GM21529 (cell line): ENCODE measurements around the gene PRKCQ.
"Not testable (repeated sequence)": the region's sequence is repeated elsewhere in the genome, so short reads cannot be mapped to it uniquely, and the experiment has no call there.

Experiments
- ATAC-seq: cut with Tn5 transposase; IDR thresholded peaks from one replicate; pipeline ENCODE4 v1.9.1; 2021; ENCODE audit not compliant: unreplicated experiment

The PRKCQ gene

DNA sequence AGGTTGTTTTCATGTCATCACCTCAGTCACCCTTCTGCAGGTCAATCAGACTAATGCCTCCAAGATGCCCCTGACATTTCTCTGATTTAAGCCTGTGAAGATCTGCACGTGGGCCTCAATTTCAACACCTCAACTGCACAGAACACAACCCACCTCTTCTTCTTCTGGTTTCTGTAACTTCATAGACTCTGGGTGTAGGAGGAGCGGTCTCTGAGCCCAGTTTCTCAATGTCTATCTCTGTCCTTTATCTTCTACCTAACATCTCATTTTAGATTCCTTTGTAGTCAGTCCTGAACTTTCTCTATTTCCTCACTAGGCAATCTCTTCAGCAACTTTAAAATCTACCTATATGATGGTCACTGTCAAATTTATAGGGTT lies 85.6 kb downstream of the PRKCQ start:
- ATAC-seq: no peak

DNA sequence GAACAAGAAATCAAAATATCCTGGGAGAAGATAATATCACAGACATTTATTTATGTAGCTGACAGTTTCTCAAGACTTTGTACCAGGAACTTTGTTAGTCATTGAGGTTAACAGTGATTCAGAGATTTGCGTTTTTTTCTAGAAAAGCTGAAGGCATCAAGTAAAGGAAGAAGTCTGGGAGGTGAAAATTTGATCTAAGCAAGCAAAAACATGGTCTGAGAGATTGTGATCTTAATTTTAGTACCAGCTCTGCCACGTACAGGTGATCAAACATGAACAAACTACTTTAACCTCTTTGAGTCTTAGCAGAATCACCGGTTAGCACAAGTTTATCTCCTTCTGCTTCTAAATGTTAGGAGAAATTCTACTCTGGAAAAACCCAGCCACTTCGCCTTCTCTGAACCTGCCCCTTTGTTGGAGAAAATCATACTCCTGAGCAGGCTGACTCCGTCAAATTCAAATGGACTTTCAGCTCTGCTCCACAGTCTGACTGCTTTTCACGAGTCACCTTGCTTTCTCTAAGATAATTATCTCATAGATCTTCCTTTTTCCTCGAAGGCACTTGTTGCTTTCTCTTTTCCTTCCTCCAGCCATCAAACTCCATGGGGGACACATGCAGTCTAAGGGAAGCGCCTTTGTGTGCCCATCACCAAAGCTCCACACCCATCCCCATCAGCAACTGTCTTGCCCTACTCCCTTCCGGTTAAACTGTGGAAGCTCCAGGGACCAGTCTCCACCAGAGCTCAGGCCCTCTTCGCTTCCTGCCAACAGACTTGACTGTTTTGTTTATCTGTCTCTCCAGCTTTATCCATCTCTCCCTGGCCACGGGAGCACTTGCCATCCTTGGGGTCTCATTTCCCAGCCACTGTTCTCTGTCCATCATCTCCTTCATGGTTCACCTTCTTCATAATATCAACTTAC lies 86.3 kb downstream of the PRKCQ start:
- ATAC-seq: no peak

DNA sequence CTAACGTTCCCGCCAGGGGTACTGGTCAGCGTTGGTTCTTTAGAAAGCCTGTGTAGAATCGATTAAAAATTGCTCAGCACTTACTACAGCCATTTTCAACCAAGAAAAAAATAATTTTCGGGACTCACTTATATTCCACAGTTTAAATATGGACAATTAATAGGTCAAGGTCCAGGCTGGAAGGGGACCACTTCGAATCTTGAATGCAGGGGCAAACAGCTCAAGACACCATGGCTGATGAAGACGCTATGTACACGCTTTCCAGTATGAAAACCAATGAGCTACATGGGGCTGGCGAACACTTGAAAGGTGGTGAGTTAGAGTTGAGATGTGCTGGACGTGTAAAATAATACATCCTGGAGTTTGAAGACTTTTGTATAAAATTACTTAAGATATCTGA lies 87.2 kb downstream of the PRKCQ start:
- no peak for ATAC-seq

- no peak for ATAC-seq
These were observed 88.1 kb downstream of the PRKCQ start for GRCh38 chr10:6491841-6492609.

DNA sequence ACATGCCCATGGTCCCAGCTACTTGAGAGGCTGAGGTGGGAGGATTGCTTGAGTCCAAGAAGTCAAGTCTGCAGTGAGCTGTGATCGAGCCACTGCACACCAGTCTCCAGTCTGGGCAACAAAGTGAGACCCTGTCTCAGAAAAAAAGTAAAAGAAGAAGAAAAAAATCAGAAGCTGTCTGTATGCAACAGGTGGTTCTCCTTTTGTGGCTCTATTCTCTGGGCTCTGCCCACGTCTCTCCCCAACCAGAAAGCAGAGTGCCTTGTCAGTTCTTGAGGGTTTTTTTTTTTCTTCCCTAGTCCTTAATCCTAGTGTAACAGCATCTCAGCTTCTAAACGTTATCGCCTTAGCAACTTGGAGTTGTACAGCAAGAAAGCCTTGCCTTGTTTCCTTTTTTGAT lies 89.5 kb downstream of the PRKCQ start:
- no peak for ATAC-seq

DNA sequence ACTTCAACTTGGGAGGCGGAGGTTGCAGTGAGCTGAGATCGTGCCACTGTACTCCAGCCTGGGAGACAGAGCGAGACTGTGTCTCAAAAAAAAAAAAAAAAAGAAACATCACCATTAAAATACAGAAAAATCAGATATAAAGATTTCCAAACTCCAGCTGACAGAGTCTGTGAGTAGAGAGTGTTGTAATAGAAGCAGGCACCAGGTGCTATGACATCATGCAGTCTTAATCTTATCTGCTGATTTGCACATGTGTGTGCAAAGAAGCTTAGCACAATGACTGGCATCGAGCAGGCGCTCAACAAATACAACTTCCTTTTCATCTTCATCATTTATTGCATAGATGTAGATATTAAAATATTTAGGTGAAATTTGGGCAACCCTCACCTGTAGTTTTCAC lies 92.2 kb downstream of the PRKCQ start:
- no peak for ATAC-seq

- ATAC-seq: no peak
These were observed 93.8 kb downstream of the PRKCQ start for GRCh38 chr10:6486309-6486708.

GRCh38 chr10:6482737-6483357 lies 97.2 kb downstream of the PRKCQ start:
- ATAC-seq: no peak

GRCh38 chr10:6478722-6479121 lies 101.4 kb downstream of the PRKCQ start:
- ATAC-seq: no peak

DNA sequence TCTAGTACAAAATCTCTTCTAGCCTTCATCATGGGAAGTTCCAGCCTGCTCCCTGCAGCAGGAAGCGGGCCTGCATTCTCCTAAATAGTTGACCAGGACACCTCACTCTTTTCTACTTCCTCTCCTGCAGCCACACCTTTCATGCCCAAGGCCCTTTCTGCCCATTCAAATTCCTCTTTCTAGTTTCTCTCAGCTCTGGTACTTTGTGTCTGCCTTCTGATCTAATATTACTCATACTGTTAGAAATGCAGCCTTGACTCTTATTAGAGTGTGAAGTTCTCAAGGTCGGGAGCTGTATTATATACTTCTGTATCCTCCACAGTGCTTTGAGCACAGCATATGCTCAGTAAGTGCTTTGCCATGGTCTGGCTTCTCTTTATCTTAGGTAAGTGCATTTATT lies 103.1 kb downstream of the PRKCQ start:
- ATAC-seq: no peak

DNA sequence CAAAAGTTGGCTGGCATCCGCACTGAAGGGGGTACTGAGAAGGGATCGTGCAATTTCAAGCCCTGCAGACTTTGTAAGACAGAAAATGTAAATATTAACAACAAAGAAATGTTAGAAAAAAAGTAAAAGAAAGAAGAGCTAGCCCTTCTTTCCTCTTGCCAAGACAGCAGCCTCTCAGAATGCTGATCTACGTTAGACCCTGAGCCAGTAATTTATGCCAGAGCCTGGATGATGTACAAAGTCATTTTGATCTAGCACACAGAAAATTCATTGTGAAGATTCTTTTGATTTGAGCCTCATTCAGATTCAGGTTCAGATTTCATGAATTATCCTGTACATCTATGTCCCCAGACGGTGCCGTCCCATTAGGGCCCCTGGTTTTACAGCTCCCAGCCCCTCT lies 105.2 kb downstream of the PRKCQ start:
- ATAC-seq: no peak

DNA sequence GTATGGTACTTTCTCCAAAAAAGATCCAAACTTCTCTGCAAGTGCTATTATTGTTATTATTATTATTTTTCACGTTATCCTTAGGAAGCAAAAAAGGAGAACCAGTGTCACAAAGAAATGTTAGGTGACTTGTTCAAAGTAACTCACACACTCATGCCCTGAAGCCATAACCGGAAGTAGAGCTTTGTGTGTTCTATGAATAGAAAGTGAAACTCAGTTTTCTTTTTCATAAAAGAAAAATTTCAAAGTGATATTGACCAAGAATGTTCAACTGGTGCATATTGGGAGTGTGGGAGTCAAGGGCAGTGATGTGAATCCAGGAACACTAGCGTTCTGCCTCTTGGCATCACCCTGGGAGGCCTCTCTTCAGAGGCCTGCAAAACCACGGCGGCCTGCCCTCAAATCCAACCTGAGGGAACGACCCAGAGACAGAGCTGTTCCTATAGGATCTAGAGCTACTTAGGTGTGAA lies 106.1 kb downstream of the PRKCQ start:
- ATAC-seq: peak; percentile 94

DNA sequence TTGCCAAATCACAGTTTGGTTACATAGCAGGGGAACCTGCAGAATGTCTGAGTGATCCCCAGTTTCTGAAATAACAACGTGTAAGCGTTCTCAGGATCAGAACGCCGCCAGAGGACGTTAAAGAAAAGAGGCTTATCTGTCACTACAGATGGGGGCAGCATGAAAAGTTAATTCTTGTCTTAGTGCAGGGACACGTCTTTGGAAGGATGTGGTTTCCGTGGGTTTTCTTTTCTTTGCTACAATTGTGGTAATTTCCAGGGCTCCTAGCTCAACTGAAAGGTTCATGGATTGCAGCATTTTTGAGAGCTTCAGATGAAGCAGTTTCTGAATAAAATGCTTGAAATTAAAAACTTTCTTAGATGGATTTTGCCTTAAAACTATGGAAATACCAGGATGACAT lies 106.6 kb downstream of the PRKCQ start:
- no peak for ATAC-seq

DNA sequence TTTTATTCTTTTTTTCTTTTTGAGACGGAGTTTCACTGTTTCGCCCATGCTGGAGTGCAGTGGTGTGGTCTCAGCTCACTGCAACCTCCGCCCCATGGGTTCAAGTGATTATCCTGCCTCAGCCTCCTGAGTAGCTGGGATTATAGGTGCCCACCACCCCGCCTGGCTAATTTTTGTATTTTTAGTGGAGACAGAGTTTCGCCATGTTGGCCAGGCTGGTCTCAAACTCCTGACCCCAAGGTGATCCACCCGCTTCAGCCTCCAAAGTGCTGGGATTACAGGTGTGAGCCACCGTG lies 107.4 kb downstream of the PRKCQ start:
- not testable (repeated sequence) for ATAC-seq

GRCh38 chr10:6470894-6471618 lies 109.0 kb downstream of the PRKCQ start:
- no peak for ATAC-seq

DNA sequence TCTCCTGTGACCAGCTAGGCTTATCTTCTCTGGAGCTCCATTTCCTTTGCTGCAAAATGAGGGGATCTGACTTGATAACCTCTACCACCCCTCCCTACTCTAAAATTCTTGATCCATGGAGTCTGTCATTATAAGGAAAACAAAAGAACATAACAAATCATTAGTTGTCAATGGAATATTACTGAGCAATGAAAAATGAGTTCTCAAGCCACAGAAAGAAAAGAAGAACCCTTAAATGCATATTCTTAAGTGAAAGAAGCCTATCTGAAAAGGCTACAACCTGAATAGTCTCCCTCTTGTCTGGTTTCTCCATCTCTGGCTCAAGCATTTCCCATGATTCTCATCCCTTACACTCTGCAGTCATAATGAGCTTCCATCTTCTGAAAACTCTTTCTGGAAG lies 110.4 kb downstream of the PRKCQ start:
- no peak for ATAC-seq

- ATAC-seq: no peak
These were observed 114.0 kb downstream of the PRKCQ start for GRCh38 chr10:6465854-6466601.

DNA sequence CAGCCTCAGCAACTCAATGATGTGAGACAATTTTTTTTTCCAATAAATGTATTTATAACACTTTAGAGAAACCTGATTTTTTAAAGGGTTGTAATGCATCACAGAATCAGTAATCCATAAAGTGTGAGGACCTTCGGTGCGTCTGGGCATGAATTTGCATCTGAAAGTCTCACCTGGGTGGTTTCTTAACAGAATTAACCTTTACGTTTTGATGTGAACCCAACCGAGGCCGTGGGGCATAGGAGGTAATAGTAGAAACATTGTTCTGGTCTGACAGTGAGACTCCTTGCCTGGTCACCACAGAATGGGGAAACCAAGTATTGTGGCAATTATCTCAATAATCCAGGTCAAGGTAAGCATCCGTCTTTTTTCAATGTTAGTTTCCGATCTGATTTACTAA lies 114.6 kb downstream of the PRKCQ start:
- ATAC-seq: no peak

DNA sequence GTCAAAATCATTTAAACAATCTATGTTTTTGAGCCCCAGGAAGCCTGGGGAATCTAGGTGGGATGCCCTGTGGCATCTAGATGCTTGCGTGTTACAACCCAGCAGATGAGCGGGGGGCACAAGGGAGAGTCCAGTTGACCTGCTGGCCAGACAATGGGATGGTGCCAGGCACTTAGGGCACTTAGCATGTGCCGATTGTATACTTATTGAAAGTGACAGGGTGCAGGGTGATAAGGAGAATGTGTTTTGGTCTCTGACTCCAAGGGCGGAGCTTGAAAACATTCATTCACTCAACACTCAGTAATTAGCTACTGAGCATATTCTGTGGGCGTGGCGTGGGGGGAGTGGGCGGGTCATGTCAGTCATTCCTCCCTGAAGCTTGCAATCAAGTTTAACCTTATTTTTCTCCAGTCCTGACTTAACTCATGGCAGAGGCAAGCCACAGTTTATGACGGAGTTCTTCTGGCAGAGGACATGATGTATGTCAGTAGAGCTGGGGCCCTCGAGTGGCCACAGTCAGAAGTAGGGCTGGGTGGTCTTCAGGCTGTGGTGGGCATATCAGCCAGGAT lies 115.1 kb downstream of the PRKCQ start:
- ATAC-seq: no peak

- no peak for ATAC-seq
These were observed 116.7 kb downstream of the PRKCQ start for GRCh38 chr10:6463366-6463765.
